Neural progenitor cell (in vitro differentiated cells): ENCODE data around the gene TBXAS1. TPM values are rescaled to one million over a fixed set of nuclear protein-coding genes. Genes with fewer than 3 reads are reported as not detected.
A peak's percentile ranks its signal among the peaks of the same experiment; 100 is the strongest.

Experiments used
- DNase-seq: peaks from one replicate; pipeline ENCODE4 v3.0.0-alpha.2; 2016; ENCODE audit warnings: low spot score
- H2AFZ ChIP-seq: fragments of 200-600 bp; sonication (generic); replicated peaks from 2 replicates; pipeline ENCODE4 v1.6.1; 2016; ENCODE audit warnings: antibody characterized with exemption
- H3F3A ChIP-seq: fragments of 200-600 bp; sonication (generic); 2 replicates; pipeline ENCODE4 v1.6.1; 2016; ENCODE audit warnings: antibody characterized with exemption, low read depth
- H3K27ac ChIP-seq: fragments of 200-600 bp; sonication (generic); 2 replicates; pipeline ENCODE4 v1.5.1; 2016; ENCODE audit warnings: mild to moderate bottlenecking
- H3K27me3 ChIP-seq: fragments of 200-600 bp; sonication (generic); 2 replicates; pipeline ENCODE4 v1.6.1; 2016; ENCODE audit warnings: mild to moderate bottlenecking, moderate library complexity
- H3K36me3 ChIP-seq: fragments of 200-600 bp; sonication (generic); 2 replicates; pipeline ENCODE4 v1.5.1; 2016
- H3K4me1 ChIP-seq: fragments of 200-600 bp; sonication (generic); 2 replicates; pipeline ENCODE4 v1.6.1; 2016; ENCODE audit warnings: mixed run types
- H3K4me2 ChIP-seq: fragments of 200-600 bp; sonication (generic); 2 replicates; pipeline ENCODE4 v1.6.1; 2016
- H3K4me3 ChIP-seq: fragments of 200-600 bp; sonication (generic); 2 replicates; pipeline ENCODE4 v1.5.1; 2016
- H3K79me2 ChIP-seq: fragments of 200-600 bp; sonication (generic); 2 replicates; pipeline ENCODE4 v1.6.1; 2016; ENCODE audit warnings: low read depth
- H3K9ac ChIP-seq: fragments of 200-600 bp; sonication (generic); 2 replicates; pipeline ENCODE4 v1.6.1; 2016
- H3K9me3 ChIP-seq: fragments of 200-600 bp; sonication (generic); 2 replicates; pipeline ENCODE4 v1.5.1; 2016; ENCODE audit warnings: low read depth
- H4K20me1 ChIP-seq: fragments of 200-600 bp; sonication (generic); 2 replicates; pipeline ENCODE4 v1.6.1; 2016; ENCODE audit warnings: low read depth
- H3K27ac Mint-ChIP-seq: 3 replicates; pipeline ENCODE4 v1.8.0; 2021; ENCODE audit warnings: mixed read lengths
- H3K27me3 Mint-ChIP-seq: 2 replicates; pipeline ENCODE4 v1.8.0; 2022; ENCODE audit warnings: low read depth, mild to moderate bottlenecking, inconsistent platforms, moderate library complexity, mixed read lengths; ENCODE audit not compliant: insufficient read depth
- H3K36me3 Mint-ChIP-seq: 3 replicates; pipeline ENCODE4 v1.8.0; 2021; ENCODE audit warnings: mixed read lengths
- H3K4me1 Mint-ChIP-seq: 3 replicates; pipeline ENCODE4 v1.8.0; 2021; ENCODE audit warnings: mixed read lengths
- H3K4me3 Mint-ChIP-seq: 3 replicates; pipeline ENCODE4 v1.8.0; 2021; ENCODE audit warnings: mild to moderate bottlenecking, moderate library complexity, mixed read lengths
- H3K9me3 Mint-ChIP-seq: 3 replicates; pipeline ENCODE4 v1.8.0; 2020; ENCODE audit warnings: mixed read lengths
- CTCF ChIP-seq: fragments of 200-600 bp; sonication (generic); IDR thresholded peaks from 2 replicates; pipeline ENCODE4 v1.5.1; 2017; ENCODE audit warnings: antibody characterized with exemption, mild to moderate bottlenecking
- EZH2 ChIP-seq: fragments of 200-600 bp; sonication (generic); IDR thresholded peaks from 2 replicates; pipeline ENCODE4 v1.6.1; 2017; ENCODE audit warnings: antibody characterized with exemption, mild to moderate bottlenecking, moderate library complexity
- EZH2phosphoT487 ChIP-seq: fragments of 200-600 bp; sonication (generic); IDR thresholded peaks from 2 replicates; pipeline ENCODE4 v1.6.1; 2017; ENCODE audit warnings: antibody characterized with exemption
- total RNA-seq: library from RNA; depleted of rRNA; stranded (reverse); fragments of >200 nt; gene quantifications from 2 replicates; pipeline ENCODE4 v1.2.3, GENCODE V29; 2015; ENCODE audit warnings: low replicate concordance

The TBXAS1 gene
- total RNA-seq, 1 donor from 2014 or later = not detected

- Histone ChIP-seq H3K27ac (no peak overlapping the region), H3K4me1 (peaks cover 8% of the 10 kb centered on the region), H3K9me3 (no peaks in the 10 kb centered on the region), H4K20me1 (no peaks in the 10 kb centered on the region), H3K4me2 (no peak overlapping the region), H2AFZ (no peak overlapping the region), H3K27me3 (peaks cover 2% of the 10 kb centered on the region), H3K79me2 (no peaks in the 10 kb centered on the region), H3F3A (peaks cover 4% of the 10 kb centered on the region), H3K9ac (no peak overlapping the region), H3K4me3 (no peak overlapping the region), H3K36me3 (no peaks in the 10 kb centered on the region)
- Mint-ChIP-seq H3K27ac (no peak overlapping the region), H3K27me3 (peaks cover 10% of the 10 kb centered on the region), H3K4me3 (no peak overlapping the region), H3K9me3 (no peaks in the 10 kb centered on the region), H3K36me3 (no peaks in the 10 kb centered on the region), H3K4me1 (peaks cover 22% of the 10 kb centered on the region)
- no peak for TF ChIP-seq EZH2phosphoT487
- peak; percentile 58 for TF ChIP-seq CTCF
- no peak for TF ChIP-seq EZH2
- DNase-seq = peak; percentile 68
These were observed 176.9 kb downstream of the TBXAS1 start for GRCh38 chr7:140005754-140006503.

GRCh38 chr7:140006600-140006999 lies 177.5 kb downstream of the TBXAS1 start:
- H3K4me2 ChIP-seq = no peak overlapping the region
- no peaks in the 10 kb centered on the region for H3K36me3 ChIP-seq
- no peak for DNase-seq
- H3K9me3 ChIP-seq = no peaks in the 10 kb centered on the region
- peaks cover 2% of the 10 kb centered on the region for H3K27me3 ChIP-seq
- no peak overlapping the region for H3K4me3 ChIP-seq
- no peaks in the 10 kb centered on the region for H4K20me1 ChIP-seq
- Mint-ChIP-seq H3K9me3 (no peaks in the 10 kb centered on the region), H3K4me1 (peaks cover 22% of the 10 kb centered on the region), H3K4me3 (no peak overlapping the region), H3K36me3 (no peaks in the 10 kb centered on the region), H3K27me3 (peaks cover 14% of the 10 kb centered on the region), H3K27ac (no peak overlapping the region)
- no peak overlapping the region for H3K27ac ChIP-seq
- H2AFZ ChIP-seq = no peak overlapping the region
- no peaks in the 10 kb centered on the region for H3K79me2 ChIP-seq
- H3K9ac ChIP-seq = no peak overlapping the region
- TF ChIP-seq EZH2 = no peak
- no peak for TF ChIP-seq CTCF
- TF ChIP-seq EZH2phosphoT487 = no peak
- H3F3A ChIP-seq = peaks cover 4% of the 10 kb centered on the region
- H3K4me1 ChIP-seq = peaks cover 8% of the 10 kb centered on the region

GRCh38 chr7:140007051-140007690 lies 178.1 kb downstream of the TBXAS1 start:
- TF ChIP-seq EZH2 = no peak
- no peak for TF ChIP-seq EZH2phosphoT487
- no peak for TF ChIP-seq CTCF
- peaks cover 22% of the 10 kb centered on the region for H3K4me1 Mint-ChIP-seq
- H3K4me3 Mint-ChIP-seq = no peak overlapping the region
- no peaks in the 10 kb centered on the region for H3K9me3 ChIP-seq
- no peak overlapping the region for H3K27ac ChIP-seq
- no peaks in the 10 kb centered on the region for H3K79me2 ChIP-seq
- no peak overlapping the region for H2AFZ ChIP-seq
- H4K20me1 ChIP-seq = no peaks in the 10 kb centered on the region
- DNase-seq = no peak
- no peaks in the 10 kb centered on the region for H3K36me3 Mint-ChIP-seq
- H3K9ac ChIP-seq = no peak overlapping the region
- peaks cover 4% of the 10 kb centered on the region for H3F3A ChIP-seq
- H3K9me3 Mint-ChIP-seq = no peaks in the 10 kb centered on the region
- H3K27me3 Mint-ChIP-seq = peaks cover 14% of the 10 kb centered on the region
- H3K27ac Mint-ChIP-seq = no peak overlapping the region
- H3K4me3 ChIP-seq = no peak overlapping the region
- no peak overlapping the region for H3K4me2 ChIP-seq
- peaks cover 2% of the 10 kb centered on the region for H3K27me3 ChIP-seq
- H3K36me3 ChIP-seq = no peaks in the 10 kb centered on the region
- H3K4me1 ChIP-seq = peaks cover 8% of the 10 kb centered on the region
